Measurements from ENCODE around the gene EPB42. TPM values are rescaled to one million over a fixed set of nuclear protein-coding genes. Genes with fewer than 3 reads are reported as not detected.
A peak's percentile ranks its signal among the peaks of the same experiment; 100 is the strongest.
"Not testable (repeated sequence)": the region's sequence is repeated elsewhere in the genome, so short reads cannot be mapped to it uniquely, and the experiment has no call there.

The EPB42 gene
- total and polyA plus RNA-seq, 2 experiments from 2014 or later = 0.57 to 1.00 TPM

- Histone ChIP-seq H3K36me3 (replicated peaks; ENCODE audit: insufficient read depth, low read depth) (no peaks in the 10 kb centered on the region), H3K4me3 (no peak overlapping the region), H4K20me1 (ENCODE audit: insufficient read depth, poor library complexity, severe bottlenecking) (no peaks in the 10 kb centered on the region), H3K9me2 (replicated peaks; ENCODE audit: insufficient read depth) (no peaks in the 10 kb centered on the region), H3K27ac (no peak overlapping the region), H3K9me3 (ENCODE audit: low read depth) (no peaks in the 10 kb centered on the region), H3K4me1 (ENCODE audit: insufficient read depth) (no peaks in the 10 kb centered on the region), H2AFZ (no peak overlapping the region), H3K4me2 (no peak overlapping the region), H3K27me3 (no peaks in the 10 kb centered on the region), H3K79me2 (no peaks in the 10 kb centered on the region)
- 98% methylated on average over 50 of the region's 57 CpGs for WGBS (ENCODE audit: low lambda C conversion rate, missing lambda C conversion rate)
- TF ChIP-seq EZH2phosphoT487 (IDR thresholded peaks at IDR 0.05; ENCODE audit: low read depth, severe bottlenecking, unreplicated experiment) (no peak), EZH2 (IDR thresholded peaks at IDR 0.05; ENCODE audit: borderline replicate concordance) (no peak)
- TF ChIP-seq, protein P1, sequence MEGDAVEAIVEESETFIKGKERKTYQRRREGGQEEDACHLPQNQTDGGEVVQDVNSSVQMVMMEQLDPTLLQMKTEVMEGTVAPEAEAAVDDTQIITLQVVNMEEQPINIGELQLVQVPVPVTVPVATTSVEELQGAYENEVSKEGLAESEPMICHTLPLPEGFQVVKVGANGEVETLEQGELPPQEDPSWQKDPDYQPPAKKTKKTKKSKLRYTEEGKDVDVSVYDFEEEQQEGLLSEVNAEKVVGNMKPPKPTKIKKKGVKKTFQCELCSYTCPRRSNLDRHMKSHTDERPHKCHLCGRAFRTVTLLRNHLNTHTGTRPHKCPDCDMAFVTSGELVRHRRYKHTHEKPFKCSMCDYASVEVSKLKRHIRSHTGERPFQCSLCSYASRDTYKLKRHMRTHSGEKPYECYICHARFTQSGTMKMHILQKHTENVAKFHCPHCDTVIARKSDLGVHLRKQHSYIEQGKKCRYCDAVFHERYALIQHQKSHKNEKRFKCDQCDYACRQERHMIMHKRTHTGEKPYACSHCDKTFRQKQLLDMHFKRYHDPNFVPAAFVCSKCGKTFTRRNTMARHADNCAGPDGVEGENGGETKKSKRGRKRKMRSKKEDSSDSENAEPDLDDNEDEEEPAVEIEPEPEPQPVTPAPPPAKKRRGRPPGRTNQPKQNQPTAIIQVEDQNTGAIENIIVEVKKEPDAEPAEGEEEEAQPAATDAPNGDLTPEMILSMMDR (IDR thresholded peaks at IDR 0.05; ENCODE audit: poor library complexity) = no peak
- DNase-seq (ENCODE audit: low spot score) = no peak
These were observed 5.9 kb upstream of the EPB42 start for GRCh38 chr15:43226436-43227305.

DNA sequence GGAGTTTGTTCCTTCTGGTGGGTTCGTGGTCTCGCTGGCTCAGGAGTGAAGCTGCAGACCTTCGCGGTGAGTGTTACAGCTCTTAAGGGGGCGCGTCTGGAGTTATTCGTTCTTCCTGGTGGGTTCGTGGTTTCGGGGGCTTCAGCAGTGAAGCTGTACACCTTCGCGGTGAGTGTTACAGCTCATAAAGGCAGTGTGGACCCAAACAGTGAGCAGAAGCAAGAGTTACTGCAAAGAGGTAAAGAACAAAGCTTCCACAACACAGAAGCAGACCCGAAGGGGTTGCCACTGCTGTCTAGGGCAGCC is 5.1 kb upstream of the EPB42 start:
- not testable (repeated sequence) for H2AFZ ChIP-seq; H3K27ac ChIP-seq; H3K9me2 ChIP-seq (replicated peaks; ENCODE audit: insufficient read depth); H3K36me3 ChIP-seq (replicated peaks; ENCODE audit: insufficient read depth, low read depth); H3K4me1 ChIP-seq (ENCODE audit: insufficient read depth); H3K4me3 ChIP-seq; H3K79me2 ChIP-seq; H3K4me2 ChIP-seq; DNase-seq (ENCODE audit: low spot score); H4K20me1 ChIP-seq (ENCODE audit: insufficient read depth, poor library complexity, severe bottlenecking); H3K27me3 ChIP-seq; H3K9me3 ChIP-seq (ENCODE audit: low read depth)
- WGBS (ENCODE audit: low lambda C conversion rate, missing lambda C conversion rate) = 97% methylated on average over 12 of the region's 12 CpGs

DNA sequence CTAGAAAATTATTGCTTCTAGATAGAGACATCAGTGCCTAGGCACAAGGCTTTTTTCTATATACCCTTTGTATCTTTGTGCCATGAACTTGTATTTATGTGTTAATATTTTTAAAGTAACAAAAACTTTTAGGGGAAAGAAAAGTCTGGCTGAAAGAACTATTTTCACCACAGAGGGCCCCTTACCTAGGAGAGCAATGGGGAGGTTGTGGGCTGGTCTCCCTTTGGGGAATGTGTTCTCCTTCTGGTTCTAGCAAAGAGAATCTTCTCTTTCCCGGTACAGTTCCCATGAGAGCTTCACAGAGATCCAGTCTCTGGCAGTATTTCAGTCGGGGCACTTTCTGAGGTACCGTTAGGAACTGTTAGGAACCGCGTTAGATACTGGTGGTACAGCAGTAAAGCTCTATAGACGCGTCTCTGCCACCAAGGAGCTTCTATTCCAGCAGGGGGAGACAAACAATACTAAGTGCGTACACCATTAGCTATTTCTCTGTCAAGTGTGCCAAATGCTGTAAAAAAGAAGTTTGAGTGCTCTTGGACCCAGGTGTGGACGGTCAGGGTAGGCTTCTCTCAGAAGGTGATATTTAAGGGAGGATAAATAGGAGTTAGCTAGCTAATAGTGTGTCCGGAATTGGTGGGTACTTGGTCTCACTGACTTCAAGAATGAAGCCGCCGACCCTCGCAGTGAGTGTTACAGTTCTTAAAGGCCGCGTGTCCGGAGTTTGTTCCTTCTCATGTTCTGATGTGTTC is 4.6 kb upstream of the EPB42 start:
- Histone ChIP-seq H3K4me2 (no peak overlapping the region), H3K4me1 (ENCODE audit: insufficient read depth) (no peaks in the 10 kb centered on the region), H2AFZ (no peak overlapping the region), H3K4me3 (no peak overlapping the region), H3K27ac (no peak overlapping the region), H3K36me3 (replicated peaks; ENCODE audit: insufficient read depth, low read depth) (no peaks in the 10 kb centered on the region), H3K9me2 (replicated peaks; ENCODE audit: insufficient read depth) (no peaks in the 10 kb centered on the region), H3K79me2 (no peaks in the 10 kb centered on the region), H3K9me3 (ENCODE audit: low read depth) (no peaks in the 10 kb centered on the region), H4K20me1 (ENCODE audit: insufficient read depth, poor library complexity, severe bottlenecking) (no peaks in the 10 kb centered on the region), H3K27me3 (no peaks in the 10 kb centered on the region)
- DNase-seq (ENCODE audit: low spot score) = peak; percentile 83
- TF ChIP-seq, protein P1 (IDR thresholded peaks at IDR 0.05; ENCODE audit: poor library complexity) = peak; percentile 64
- no peak for TF ChIP-seq EZH2 (IDR thresholded peaks at IDR 0.05; ENCODE audit: borderline replicate concordance)
- TF ChIP-seq EZH2phosphoT487 (IDR thresholded peaks at IDR 0.05; ENCODE audit: low read depth, severe bottlenecking, unreplicated experiment) = no peak
- 56% methylated on average over 16 of the region's 16 CpGs for WGBS (ENCODE audit: low lambda C conversion rate, missing lambda C conversion rate)

DNA sequence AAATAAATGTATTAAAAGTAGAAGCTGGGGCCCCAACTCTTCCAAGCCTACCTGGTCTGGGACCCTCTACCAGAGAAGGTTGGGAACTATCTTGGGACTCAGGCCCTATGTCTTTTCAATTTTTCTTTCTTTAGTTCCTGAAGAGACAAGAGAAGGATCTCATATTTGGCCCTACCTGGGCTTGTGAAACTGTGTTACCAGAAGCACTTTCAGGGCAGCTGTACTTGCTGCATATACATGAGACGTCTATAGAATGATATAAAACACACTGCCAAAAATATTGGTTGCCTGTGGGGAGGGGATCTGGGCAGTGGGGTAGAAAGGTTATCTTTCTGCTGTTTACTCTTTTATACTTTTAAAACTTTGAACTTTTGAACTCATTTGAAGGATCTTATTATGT is 604 bp upstream of the EPB42 start:
- 63% methylated on average over 1 of the region's 1 CpG for WGBS (ENCODE audit: low lambda C conversion rate, missing lambda C conversion rate)
- H3K27ac ChIP-seq = no peak overlapping the region
- DNase-seq (ENCODE audit: low spot score) = no peak

More for the DNA sequence above, 604 bp upstream of the EPB42 start:
- H3K4me1 ChIP-seq (ENCODE audit: insufficient read depth) = no peaks in the 10 kb centered on the region
- H3K9me3 ChIP-seq (ENCODE audit: low read depth) = no peaks in the 10 kb centered on the region
- no peak overlapping the region for H3K4me2 ChIP-seq
- no peaks in the 10 kb centered on the region for H3K9me2 ChIP-seq (replicated peaks; ENCODE audit: insufficient read depth)
- no peaks in the 10 kb centered on the region for H3K27me3 ChIP-seq
- H3K79me2 ChIP-seq = no peaks in the 10 kb centered on the region
- no peaks in the 10 kb centered on the region for H3K36me3 ChIP-seq (replicated peaks; ENCODE audit: insufficient read depth, low read depth)
- no peak for TF ChIP-seq EZH2 (IDR thresholded peaks at IDR 0.05; ENCODE audit: borderline replicate concordance)
- TF ChIP-seq, protein P1 (IDR thresholded peaks at IDR 0.05; ENCODE audit: poor library complexity) = no peak
- TF ChIP-seq EZH2phosphoT487 (IDR thresholded peaks at IDR 0.05; ENCODE audit: low read depth, severe bottlenecking, unreplicated experiment) = no peak
- no peak overlapping the region for H3K4me3 ChIP-seq
- no peaks in the 10 kb centered on the region for H4K20me1 ChIP-seq (ENCODE audit: insufficient read depth, poor library complexity, severe bottlenecking)
- no peak overlapping the region for H2AFZ ChIP-seq
